K562 (cell line): ENCODE results near the gene FBXL13. TPM values are rescaled to one million over a fixed set of nuclear protein-coding genes. Genes with fewer than 3 reads are reported as not detected.

Experiments used
- ARNT ChIP-seq, 2 experiments: fragments of 450-650 bp; IDR thresholded peaks; 2 replicates each; pipeline ENCODE4 v1.6.1; 2016; ENCODE audit warnings: mild to moderate bottlenecking in 1 of 2
- EP400 ChIP-seq: fragments of 450-650 bp; IDR thresholded peaks from 2 replicates; pipeline ENCODE4 v1.6.1; 2017; ENCODE audit warnings: antibody characterized with exemption, mild to moderate bottlenecking, moderate library complexity
- MTA2 ChIP-seq: fragments of 450-650 bp; IDR thresholded peaks from 2 replicates; pipeline ENCODE4 v1.6.1; 2016; ENCODE audit warnings: low read depth
- NR2F6 ChIP-seq: fragments of 450-650 bp; formaldehyde crosslinking; IDR thresholded peaks from 2 replicates; pipeline ENCODE4 v1.4.0; 2020; ENCODE audit warnings: mild to moderate bottlenecking
- polyA plus RNA-seq, 8 experiments: library from polyadenylated mRNA; depleted of rRNA in 4 of 8; stranded (reverse) in 5 of 8; unstranded in 3 of 8; fragments of >200 nt; fragmentation: Nextera tagmentation in 2 of 8; fragmentation: Illumina TruSeq in 1 of 8; extraction: Ambion mirVana in 2 of 8; extraction: Trizol in 1 of 8; gene quantifications; 2 replicates each; pipeline versions ENCODE4 v1.2.1 to v1.2.3, GENCODE V29; 2011 to 2014; ENCODE audit warnings: inconsistent platforms in 1 of 8, missing spikeins in 1 of 8
- total RNA-seq, 7 experiments: library from RNA; depleted of rRNA in 6 of 7; stranded (reverse); fragments of >200 nt in 6 of 7; fragmentation: Illumina TruSeq in 2 of 7; extraction: Trizol in 2 of 7; gene quantifications; 2 replicates each; pipeline versions ENCODE4 v1.2.1 to v1.2.3, GENCODE V29; 2011 to 2021; ENCODE audit warnings: low replicate concordance in 1 of 7
- TF ChIP-seq, protein P1 (sequence below): fragments of 450-650 bp; IDR thresholded peaks from 2 replicates; pipeline ENCODE4 v1.6.1; 2016
- TF ChIP-seq, protein P2 (sequence below): fragments of 450-650 bp; IDR thresholded peaks from 2 replicates; pipeline ENCODE4 v1.6.1; 2017; ENCODE audit warnings: antibody characterized with exemption, mild to moderate bottlenecking
- TF ChIP-seq, protein P3 (sequence below): fragments of 250-450 bp; sonication (Bioruptor Pico); IDR thresholded peaks from 2 replicates; pipeline ENCODE4 v1.4.0; 2020
- TF ChIP-seq, protein P4 (sequence below), 2 experiments: fragments of 450-650 bp; IDR thresholded peaks; 2 replicates each; pipeline ENCODE4 v1.6.1; 2016; ENCODE audit warnings: mild to moderate bottlenecking in 2 of 2, borderline replicate concordance in 1 of 2, low read depth in 1 of 2, moderate library complexity in 1 of 2

The FBXL13 gene
- total and polyA plus RNA-seq, 9 of the 15 experiments (the other 6 are each of a cell fraction or from before 2014, with no cell fraction given): 16.3 to 55.0 (median 25.4) TPM

DNA sequence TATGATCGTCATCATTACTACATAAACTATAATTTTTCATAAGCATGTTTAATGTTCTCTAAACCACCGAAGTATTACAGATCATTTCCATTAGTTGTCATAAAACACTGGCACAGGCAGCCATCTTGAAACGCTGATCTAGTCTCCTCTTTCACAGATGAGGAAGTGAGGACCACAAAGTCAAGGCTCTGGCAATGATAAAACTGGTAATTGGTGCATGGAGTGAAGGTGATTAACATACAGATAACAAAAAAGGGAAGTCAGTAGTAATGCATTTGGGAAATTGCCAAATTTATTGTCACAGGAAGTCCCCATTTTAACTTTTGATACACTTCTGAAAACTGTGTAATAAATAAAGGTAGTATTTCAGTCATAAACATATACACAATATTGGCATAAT, 49.3 kb downstream of the FBXL13 start (continued):
- TF ChIP-seq, protein P1, sequence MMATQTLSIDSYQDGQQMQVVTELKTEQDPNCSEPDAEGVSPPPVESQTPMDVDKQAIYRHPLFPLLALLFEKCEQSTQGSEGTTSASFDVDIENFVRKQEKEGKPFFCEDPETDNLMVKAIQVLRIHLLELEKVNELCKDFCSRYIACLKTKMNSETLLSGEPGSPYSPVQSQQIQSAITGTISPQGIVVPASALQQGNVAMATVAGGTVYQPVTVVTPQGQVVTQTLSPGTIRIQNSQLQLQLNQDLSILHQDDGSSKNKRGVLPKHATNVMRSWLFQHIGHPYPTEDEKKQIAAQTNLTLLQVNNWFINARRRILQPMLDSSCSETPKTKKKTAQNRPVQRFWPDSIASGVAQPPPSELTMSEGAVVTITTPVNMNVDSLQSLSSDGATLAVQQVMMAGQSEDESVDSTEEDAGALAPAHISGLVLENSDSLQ: no peak
- TF ChIP-seq ARNT (IDR thresholded peaks at IDR 0.05): no peak
- peak; percentile 70 for TF ChIP-seq MTA2
- TF ChIP-seq, protein P2, sequence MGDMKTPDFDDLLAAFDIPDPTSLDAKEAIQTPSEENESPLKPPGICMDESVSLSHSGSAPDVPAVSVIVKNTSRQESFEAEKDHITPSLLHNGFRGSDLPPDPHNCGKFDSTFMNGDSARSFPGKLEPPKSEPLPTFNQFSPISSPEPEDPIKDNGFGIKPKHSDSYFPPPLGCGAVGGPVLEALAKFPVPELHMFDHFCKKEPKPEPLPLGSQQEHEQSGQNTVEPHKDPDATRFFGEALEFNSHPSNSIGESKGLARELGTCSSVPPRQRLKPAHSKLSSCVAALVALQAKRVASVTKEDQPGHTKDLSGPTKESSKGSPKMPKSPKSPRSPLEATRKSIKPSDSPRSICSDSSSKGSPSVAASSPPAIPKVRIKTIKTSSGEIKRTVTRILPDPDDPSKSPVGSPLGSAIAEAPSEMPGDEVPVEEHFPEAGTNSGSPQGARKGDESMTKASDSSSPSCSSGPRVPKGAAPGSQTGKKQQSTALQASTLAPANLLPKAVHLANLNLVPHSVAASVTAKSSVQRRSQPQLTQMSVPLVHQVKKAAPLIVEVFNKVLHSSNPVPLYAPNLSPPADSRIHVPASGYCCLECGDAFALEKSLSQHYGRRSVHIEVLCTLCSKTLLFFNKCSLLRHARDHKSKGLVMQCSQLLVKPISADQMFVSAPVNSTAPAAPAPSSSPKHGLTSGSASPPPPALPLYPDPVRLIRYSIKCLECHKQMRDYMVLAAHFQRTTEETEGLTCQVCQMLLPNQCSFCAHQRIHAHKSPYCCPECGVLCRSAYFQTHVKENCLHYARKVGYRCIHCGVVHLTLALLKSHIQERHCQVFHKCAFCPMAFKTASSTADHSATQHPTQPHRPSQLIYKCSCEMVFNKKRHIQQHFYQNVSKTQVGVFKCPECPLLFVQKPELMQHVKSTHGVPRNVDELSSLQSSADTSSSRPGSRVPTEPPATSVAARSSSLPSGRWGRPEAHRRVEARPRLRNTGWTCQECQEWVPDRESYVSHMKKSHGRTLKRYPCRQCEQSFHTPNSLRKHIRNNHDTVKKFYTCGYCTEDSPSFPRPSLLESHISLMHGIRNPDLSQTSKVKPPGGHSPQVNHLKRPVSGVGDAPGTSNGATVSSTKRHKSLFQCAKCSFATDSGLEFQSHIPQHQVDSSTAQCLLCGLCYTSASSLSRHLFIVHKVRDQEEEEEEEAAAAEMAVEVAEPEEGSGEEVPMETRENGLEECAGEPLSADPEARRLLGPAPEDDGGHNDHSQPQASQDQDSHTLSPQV: peak; percentile 81
- TF ChIP-seq, protein P3, sequence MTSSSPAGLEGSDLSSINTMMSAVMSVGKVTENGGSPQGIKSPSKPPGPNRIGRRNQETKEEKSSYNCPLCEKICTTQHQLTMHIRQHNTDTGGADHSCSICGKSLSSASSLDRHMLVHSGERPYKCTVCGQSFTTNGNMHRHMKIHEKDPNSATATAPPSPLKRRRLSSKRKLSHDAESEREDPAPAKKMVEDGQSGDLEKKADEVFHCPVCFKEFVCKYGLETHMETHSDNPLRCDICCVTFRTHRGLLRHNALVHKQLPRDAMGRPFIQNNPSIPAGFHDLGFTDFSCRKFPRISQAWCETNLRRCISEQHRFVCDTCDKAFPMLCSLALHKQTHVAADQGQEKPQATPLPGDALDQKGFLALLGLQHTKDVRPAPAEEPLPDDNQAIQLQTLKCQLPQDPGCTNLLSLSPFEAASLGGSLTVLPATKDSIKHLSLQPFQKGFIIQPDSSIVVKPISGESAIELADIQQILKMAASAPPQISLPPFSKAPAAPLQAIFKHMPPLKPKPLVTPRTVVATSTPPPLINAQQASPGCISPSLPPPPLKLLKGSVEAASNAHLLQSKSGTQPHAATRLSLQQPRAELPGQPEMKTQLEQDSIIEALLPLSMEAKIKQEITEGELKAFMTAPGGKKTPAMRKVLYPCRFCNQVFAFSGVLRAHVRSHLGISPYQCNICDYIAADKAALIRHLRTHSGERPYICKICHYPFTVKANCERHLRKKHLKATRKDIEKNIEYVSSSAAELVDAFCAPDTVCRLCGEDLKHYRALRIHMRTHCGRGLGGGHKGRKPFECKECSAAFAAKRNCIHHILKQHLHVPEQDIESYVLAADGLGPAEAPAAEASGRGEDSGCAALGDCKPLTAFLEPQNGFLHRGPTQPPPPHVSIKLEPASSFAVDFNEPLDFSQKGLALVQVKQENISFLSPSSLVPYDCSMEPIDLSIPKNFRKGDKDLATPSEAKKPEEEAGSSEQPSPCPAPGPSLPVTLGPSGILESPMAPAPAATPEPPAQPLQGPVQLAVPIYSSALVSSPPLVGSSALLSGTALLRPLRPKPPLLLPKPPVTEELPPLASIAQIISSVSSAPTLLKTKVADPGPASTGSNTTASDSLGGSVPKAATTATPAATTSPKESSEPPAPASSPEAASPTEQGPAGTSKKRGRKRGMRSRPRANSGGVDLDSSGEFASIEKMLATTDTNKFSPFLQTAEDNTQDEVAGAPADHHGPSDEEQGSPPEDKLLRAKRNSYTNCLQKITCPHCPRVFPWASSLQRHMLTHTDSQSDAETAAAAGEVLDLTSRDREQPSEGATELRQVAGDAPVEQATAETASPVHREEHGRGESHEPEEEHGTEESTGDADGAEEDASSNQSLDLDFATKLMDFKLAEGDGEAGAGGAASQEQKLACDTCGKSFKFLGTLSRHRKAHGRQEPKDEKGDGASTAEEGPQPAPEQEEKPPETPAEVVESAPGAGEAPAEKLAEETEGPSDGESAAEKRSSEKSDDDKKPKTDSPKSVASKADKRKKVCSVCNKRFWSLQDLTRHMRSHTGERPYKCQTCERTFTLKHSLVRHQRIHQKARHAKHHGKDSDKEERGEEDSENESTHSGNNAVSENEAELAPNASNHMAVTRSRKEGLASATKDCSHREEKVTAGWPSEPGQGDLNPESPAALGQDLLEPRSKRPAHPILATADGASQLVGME (CRISPR knock-in tag): 0 out of 2 replicates have a peak, but pooled peaks have one; percentile 31
- peak; percentile 20; the same call in 1 of the 2 replicates for TF ChIP-seq EP400
- no peak for TF ChIP-seq NR2F6 (CRISPR knock-in tag)
- TF ChIP-seq, protein P4, sequence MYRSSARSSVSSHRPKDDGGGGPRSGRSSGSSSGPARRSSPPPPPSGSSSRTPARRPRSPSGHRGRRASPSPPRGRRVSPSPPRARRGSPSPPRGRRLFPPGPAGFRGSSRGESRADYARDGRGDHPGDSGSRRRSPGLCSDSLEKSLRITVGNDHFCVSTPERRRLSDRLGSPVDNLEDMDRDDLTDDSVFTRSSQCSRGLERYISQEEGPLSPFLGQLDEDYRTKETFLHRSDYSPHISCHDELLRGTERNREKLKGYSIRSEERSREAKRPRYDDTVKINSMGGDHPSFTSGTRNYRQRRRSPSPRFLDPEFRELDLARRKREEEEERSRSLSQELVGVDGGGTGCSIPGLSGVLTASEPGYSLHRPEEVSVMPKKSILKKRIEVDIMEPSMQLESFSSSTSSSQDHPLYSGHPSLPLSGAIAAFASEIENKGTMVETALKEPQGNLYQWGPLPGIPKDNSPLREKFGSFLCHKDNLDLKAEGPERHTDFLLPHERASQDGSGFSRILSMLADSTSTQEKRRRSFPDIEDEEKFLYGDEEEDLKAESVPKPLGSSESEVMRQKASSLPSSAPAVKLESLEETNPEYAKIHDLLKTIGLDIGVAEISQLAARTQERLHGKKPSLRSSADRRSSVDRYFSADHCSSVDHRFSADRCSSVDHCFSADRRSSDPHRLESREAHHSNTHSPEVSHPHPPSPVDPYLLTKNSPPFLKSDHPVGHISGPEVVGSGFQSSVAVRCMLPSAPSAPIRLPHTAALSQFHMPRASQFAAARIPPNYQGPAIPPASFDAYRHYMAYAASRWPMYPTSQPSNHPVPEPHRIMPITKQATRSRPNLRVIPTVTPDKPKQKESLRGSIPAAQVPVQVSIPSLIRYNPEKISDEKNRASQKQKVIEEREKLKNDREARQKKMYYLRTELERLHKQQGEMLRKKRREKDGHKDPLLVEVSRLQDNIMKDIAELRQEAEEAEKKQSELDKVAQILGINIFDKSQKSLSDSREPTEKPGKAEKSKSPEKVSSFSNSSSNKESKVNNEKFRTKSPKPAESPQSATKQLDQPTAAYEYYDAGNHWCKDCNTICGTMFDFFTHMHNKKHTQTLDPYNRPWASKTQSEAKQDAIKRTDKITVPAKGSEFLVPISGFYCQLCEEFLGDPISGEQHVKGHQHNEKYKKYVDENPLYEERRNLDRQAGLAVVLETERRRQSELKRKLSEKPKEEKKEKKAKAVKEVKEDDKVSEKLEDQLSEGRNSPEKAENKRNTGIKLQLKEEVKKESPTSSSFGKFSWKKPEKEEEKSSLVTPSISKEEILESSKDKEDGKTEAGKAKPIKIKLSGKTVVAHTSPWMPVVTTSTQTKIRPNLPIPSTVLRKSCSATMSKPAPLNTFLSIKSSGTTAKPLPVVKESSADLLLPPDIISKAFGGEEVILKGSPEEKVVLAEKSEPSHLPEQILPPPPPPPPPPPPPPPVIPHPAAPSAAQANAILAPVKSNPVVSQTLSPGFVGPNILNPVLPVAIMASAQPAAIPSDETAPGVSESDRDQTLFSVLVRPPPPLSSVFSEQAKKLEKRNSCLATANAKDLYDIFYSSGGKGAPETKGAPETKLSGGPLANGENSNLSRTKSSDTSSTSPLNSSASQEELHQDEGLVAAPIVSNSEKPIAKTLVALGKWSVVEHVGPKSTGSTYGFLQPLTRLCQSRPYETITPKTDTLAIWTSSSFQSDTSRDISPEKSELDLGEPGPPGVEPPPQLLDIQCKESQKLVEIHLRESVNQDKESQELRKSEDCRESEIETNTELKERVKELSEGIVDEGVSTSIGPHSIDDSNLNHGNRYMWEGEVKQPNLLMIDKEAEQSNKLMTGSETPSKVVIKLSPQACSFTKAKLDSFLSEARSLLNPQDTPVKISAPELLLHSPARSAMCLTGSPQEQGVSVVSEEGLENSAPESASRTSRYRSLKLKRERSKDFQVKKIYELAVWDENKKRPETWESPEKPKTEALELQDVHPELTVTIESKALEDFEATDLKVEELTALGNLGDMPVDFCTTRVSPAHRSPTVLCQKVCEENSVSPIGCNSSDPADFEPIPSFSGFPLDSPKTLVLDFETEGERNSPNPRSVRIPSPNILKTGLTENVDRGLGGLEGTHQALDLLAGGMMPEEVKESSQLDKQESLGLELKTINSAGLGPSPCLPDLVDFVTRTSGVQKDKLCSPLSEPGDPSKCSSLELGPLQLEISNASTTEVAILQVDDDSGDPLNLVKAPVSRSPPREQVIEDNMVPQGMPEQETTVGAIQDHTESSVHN (IDR thresholded peaks at IDR 0.05; ENCODE audit: borderline replicate concordance in 1 of 2, low read depth in 1 of 2): 0 out of 4 replicates have a peak, but pooled peaks of 1 of the 2 experiments have one; percentile 25
